HG03571 (cell line): ENCODE measurements around the gene EXOC6.
"Not testable (repeated sequence)": the region's sequence is repeated elsewhere in the genome, so short reads cannot be mapped to it uniquely, and the experiment has no call there.

Source experiments
- ATAC-seq: cut with Tn5 transposase; IDR thresholded peaks from one replicate; pipeline ENCODE4 v1.9.1; 2021; ENCODE audit not compliant: unreplicated experiment

The EXOC6 gene

GRCh38 chr10:92931597-92931996 lies 83.3 kb downstream of the EXOC6 start:
- no peak for ATAC-seq

GRCh38 chr10:92937876-92938275 lies 89.6 kb downstream of the EXOC6 start:
- no peak for ATAC-seq

GRCh38 chr10:92938841-92939240 lies 90.5 kb downstream of the EXOC6 start:
- no peak for ATAC-seq

- ATAC-seq: no peak
Observed at GRCh38 chr10:92942226-92942625, 93.9 kb downstream of the EXOC6 start.

GRCh38 chr10:92946491-92946890 lies 98.2 kb downstream of the EXOC6 start:
- no peak for ATAC-seq

GRCh38 chr10:92952573-92952972 lies 104.3 kb downstream of the EXOC6 start:
- ATAC-seq: not testable (repeated sequence)

- no peak for ATAC-seq
Observed at GRCh38 chr10:92957223-92958010, 109.1 kb downstream of the EXOC6 start.

- no peak for ATAC-seq
Observed at GRCh38 chr10:92961638-92962037, 113.3 kb downstream of the EXOC6 start.

- ATAC-seq: no peak
Observed at GRCh38 chr10:92965314-92965713, 117.0 kb downstream of the EXOC6 start.

- ATAC-seq: no peak
Observed at GRCh38 chr10:92967641-92968040, 119.3 kb downstream of the EXOC6 start.

- no peak for ATAC-seq
Observed at GRCh38 chr10:92969151-92969550, 120.8 kb downstream of the EXOC6 start.

- ATAC-seq: no peak
Observed at GRCh38 chr10:92970301-92971070, 122.2 kb downstream of the EXOC6 start.

- no peak for ATAC-seq
Observed at GRCh38 chr10:92972066-92972870, 123.9 kb downstream of the EXOC6 start.

GRCh38 chr10:92972886-92973285 lies 124.6 kb downstream of the EXOC6 start:
- ATAC-seq: no peak

- not testable (repeated sequence) for ATAC-seq
Observed at GRCh38 chr10:92976278-92976677, 128.0 kb downstream of the EXOC6 start.

- no peak for ATAC-seq
Observed at GRCh38 chr10:92989250-92989649, 140.9 kb downstream of the EXOC6 start.

GRCh38 chr10:92990615-92991014 lies 142.3 kb downstream of the EXOC6 start:
- ATAC-seq: no peak

GRCh38 chr10:92991513-92991912 lies 143.2 kb downstream of the EXOC6 start:
- ATAC-seq: no peak

- no peak for ATAC-seq
Observed at GRCh38 chr10:92993699-92994272, 145.5 kb downstream of the EXOC6 start.

- ATAC-seq: no peak
Observed at GRCh38 chr10:92995509-92995908, 147.2 kb downstream of the EXOC6 start.

- ATAC-seq: no peak
Observed at GRCh38 chr10:92997620-92998019, 149.3 kb downstream of the EXOC6 start.
